GM10266 (cell line): Measurements from ENCODE around the gene GNG7.
"Not testable (repeated sequence)": the region's sequence is repeated elsewhere in the genome, so short reads cannot be mapped to it uniquely, and the experiment has no call there.

Experiments
- DNase-seq: peaks from one replicate; pipeline ENCODE4 v3.0.0; 2012; ENCODE audit errors: extremely low spot score
- TF ChIP-seq, protein P1 (sequence below): IDR thresholded peaks from 2 replicates; pipeline ENCODE4 v1.5.1; 2012; ENCODE audit warnings: mild to moderate bottlenecking, low read depth; ENCODE audit not compliant: control insufficient read depth, insufficient read depth; ENCODE audit errors: missing control alignments

GNG7 gene

DNA sequence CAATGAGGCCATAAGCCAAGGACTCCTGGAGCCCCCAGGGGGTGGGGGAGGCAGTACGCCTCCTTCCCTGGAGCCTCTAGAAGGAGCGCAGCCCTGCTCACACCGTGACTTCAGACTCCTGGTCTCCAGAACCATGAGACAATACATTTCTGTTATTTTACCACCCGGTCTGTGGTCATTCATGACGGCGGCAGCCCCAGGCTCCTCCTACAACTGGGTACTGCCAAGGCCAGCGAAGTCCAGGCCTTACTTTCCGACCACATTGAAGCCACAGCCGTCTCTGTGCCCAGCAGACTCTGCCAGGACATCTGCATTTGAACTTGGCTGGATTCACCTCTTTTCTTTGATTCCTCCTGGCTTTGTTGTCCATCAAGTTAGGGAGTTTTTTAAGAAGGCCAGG lies 10.5 kb downstream of the GNG7 start:
- TF ChIP-seq, protein P1, sequence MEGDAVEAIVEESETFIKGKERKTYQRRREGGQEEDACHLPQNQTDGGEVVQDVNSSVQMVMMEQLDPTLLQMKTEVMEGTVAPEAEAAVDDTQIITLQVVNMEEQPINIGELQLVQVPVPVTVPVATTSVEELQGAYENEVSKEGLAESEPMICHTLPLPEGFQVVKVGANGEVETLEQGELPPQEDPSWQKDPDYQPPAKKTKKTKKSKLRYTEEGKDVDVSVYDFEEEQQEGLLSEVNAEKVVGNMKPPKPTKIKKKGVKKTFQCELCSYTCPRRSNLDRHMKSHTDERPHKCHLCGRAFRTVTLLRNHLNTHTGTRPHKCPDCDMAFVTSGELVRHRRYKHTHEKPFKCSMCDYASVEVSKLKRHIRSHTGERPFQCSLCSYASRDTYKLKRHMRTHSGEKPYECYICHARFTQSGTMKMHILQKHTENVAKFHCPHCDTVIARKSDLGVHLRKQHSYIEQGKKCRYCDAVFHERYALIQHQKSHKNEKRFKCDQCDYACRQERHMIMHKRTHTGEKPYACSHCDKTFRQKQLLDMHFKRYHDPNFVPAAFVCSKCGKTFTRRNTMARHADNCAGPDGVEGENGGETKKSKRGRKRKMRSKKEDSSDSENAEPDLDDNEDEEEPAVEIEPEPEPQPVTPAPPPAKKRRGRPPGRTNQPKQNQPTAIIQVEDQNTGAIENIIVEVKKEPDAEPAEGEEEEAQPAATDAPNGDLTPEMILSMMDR: no peak
- DNase-seq: no peak

DNA sequence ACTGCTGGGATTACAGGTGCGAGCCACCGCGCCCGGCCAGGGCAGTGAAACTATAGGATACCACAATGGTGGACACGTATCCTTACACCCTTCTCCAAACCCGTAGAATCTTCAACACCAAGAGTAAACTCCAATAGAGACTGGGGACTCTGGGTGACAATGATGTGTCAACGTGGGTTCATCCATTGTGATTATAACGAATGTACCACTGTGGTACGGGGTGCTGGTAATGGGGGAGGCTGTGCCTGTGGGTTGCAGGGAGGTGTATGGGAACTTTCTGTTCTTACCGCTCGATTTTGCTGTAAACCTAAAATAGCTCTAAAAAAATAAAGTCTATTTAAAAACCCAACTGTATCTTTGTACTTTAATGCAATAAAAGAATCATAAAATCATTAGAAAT lies 11.6 kb downstream of the GNG7 start:
- no peak for DNase-seq
- TF ChIP-seq, protein P1: no peak

DNA sequence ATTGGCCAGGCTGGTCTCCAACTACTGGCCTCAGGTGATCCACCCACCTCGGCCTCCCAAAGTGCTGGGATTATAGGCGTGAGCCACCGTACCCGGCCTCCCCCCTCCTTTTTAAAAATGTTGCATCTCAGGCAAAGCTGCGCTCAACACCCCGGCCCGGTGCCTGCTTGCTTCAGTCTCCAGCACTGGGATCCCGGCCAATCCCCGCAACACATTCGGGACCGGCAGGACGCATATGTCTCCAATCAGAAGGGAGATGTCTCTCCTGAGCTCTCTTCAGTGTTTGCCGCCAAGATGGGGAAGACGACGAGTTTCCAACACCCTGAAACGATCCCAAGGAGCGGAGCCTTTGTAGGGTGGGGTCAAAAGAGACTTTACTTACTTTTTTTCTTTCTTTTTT lies 16.1 kb downstream of the GNG7 start:
- TF ChIP-seq, protein P1: no peak
- DNase-seq: no peak

DNA sequence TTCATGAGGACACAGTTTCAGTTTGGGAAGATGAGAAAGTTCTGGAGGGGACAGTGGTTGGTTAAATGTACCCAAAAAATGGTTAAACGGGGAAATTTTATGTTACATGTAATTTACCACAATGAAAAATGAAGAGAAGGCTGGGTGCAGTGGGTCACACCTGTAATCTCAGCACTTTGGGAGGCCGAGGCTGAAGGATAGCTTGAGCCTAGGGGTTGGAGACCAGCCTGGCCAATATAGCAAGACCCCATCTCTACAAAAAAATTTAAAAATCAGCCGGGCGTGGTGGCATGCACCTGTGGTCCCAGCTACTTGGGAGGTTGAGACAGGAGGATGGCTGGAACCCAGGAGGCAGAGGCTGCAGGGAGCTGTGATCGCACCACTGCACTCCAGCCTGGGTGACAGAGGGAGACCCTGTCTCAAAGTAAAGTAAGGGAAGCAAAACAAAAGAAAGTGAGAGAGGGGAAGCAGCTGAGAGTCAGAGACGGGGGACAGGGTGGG lies 17.2 kb downstream of the GNG7 start:
- TF ChIP-seq, protein P1: no peak
- no peak for DNase-seq

DNA sequence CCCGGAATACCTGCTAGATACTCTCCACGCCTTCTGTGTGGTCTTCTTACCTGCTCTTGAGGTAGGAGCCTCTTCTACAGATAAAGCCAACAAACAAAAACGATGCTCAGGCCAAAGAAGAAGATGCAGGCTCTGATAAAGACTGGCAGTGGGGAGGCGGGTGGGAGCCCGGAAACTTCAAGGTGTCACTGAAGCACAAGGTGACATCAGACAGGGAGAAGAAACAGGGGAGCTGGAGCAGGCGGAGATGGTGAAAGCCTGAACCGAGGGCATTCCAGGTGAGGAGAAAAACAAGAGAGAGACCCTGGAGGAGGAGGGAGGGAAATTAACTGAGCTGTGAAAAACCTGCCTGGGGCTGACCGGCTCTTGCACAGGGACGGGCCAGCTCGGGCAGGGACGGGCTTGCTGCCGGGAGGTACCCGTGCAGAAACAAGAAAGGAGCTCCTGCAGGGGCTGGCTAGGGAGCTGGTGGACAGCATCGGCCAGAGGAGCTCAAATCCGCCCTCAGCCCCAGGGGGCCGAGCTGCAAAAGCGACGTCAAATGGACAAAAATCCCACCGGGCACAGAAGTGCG lies 19.0 kb downstream of the GNG7 start:
- no peak for DNase-seq
- TF ChIP-seq, protein P1: no peak

DNA sequence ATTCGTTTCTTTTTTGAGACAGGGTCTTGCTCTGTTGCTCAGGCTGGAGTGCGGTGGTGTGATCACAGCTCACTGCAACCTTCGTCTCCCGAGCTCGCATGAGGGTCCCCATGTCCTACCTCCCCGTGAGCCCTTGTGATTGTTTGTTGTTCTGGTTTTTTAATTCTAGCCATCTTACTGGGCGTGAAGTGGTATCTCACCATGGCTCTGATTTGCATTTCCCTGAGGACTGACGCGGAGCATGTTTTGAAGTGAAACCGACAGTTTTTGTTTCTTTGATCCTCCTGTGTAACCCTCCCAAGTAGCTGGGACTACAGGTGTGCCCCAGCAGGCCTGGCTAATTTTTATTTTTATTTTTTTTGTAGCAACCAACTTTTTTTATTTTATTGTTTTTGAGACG lies 21.7 kb downstream of the GNG7 start:
- peak; percentile 49 for DNase-seq
- TF ChIP-seq, protein P1: no peak

DNA sequence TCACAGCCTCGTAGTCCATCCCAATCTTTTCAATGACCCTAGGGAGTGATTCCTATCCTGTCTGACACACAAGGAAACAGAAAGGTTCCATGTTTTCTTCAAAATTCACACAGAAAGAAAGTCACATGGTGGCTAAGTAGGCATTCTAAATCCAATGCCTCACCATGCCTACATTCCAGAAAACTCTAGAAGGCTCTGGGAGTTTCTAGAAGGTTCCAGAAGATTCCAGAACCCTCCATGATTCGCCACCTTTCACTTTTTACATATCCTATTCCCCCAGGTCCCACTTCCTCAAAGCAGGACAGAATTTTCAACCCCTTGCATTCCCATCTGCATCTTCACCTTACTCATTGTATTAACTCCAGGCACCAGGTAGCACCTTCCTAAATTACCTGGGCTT lies 23.1 kb downstream of the GNG7 start:
- DNase-seq: no peak
- TF ChIP-seq, protein P1: no peak

DNA sequence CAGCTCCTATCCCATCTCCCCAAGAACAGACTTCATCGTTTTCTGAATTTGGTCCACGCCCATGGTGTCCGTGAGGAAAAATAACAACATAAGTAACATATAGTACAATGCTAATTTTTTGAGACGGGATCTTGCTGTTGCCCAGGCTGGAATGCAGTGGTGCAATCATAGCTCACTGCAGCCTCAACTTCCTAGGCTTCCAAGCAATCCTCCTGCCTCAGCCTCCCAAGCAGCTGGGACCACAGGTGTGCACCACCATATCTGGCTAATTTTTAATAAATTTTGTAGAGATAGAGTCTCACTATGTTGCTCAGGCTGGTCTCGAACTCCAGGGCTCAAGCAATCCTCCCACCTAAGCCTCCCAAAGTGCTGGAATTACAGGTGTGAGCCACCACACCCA lies 23.5 kb downstream of the GNG7 start:
- not testable (repeated sequence) for DNase-seq
